GM19395 (cell line): ENCODE data around the gene ADM.

Experiments used
- ATAC-seq: cut with Tn5 transposase; IDR thresholded peaks from one replicate; pipeline ENCODE4 v1.9.1; 2021; ENCODE audit warnings: mild to moderate bottlenecking, moderate library complexity; ENCODE audit not compliant: unreplicated experiment

Gene ADM

DNA sequence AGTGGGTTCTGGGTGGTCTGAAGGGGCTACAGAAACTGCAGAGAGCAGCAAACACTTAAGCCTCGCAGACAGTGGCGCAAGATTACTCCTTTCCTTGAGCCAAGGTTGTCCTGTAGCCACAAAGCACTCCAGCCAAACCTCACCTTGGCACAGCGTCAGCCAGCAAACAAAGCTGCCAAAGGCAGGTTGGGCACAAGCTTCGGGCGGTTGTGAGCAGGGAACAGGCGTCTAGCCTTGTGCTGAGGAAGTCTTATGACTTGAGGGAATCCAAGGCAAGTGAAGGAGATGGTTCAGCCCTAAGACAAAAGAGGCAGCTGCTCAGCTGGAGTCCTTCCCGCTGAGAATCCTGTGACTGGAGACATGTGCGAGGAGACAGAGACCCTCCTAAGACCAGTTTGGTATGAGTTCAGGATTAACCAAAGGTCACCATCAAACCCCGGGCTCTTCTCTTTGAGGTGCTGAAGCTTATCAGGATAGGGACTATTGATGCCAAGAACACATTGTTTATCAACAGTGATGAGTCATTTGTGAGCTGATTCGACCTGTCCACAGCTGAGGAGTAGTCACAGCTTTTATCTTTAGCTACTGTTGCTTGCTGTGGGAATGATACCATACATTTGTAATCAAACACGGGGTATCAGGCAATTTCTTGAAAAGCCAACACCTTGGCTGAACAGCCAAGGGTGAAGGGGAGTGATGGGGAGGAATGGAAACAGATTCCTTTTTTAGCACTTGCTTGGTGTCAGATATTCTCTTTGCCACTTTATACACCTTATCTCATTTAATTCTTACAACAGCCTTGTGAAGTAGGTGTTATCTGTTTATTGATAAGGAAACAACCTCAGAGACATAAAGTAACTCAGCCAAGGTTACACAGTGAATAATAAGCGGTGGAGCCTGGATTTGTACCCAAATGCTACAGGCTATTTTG lies 4.6 kb downstream of the ADM start:
- no peak for ATAC-seq

- ATAC-seq = no peak
These were observed 5.5 kb downstream of the ADM start for GRCh38 chr11:10310301-10310841.

- no peak for ATAC-seq
These were observed 6.9 kb downstream of the ADM start for GRCh38 chr11:10311802-10312201.

GRCh38 chr11:10314199-10315072 lies 9.6 kb downstream of the ADM start:
- peak; percentile 73 for ATAC-seq

GRCh38 chr11:10315083-10315482 lies 10.2 kb downstream of the ADM start:
- ATAC-seq = no peak

DNA sequence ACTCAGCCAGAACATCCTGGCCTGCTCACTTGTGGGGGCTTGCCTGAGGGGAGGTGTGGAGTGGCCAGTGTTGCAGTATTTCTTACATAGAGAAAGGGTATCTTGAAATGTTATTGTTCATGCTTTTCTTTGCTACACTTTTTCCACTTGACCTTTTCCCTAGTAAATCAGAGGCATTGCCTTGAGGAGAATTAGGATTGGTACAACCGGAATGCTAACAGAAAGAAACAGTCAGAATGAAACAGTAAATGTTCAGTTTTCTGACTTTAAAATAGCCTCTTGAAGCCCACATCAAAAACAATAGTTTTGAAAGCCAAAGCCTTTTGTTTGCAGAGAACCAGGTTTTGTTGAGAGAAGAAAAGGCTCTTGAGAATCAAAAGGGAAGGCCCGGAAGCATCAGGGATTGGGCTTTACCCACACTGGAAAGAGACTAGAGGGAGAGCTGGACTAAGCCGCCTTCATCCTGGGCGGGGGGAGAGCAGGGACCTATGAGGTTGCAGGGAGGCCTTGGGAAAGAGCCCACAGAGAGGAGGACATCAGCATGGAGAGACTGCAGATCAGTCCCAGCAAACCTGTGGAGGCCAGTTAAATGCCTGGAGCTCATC lies 12.4 kb downstream of the ADM start:
- peak; percentile 34 for ATAC-seq

- ATAC-seq = peak; percentile 68
These were observed 13.1 kb downstream of the ADM start for GRCh38 chr11:10317776-10318526.

DNA sequence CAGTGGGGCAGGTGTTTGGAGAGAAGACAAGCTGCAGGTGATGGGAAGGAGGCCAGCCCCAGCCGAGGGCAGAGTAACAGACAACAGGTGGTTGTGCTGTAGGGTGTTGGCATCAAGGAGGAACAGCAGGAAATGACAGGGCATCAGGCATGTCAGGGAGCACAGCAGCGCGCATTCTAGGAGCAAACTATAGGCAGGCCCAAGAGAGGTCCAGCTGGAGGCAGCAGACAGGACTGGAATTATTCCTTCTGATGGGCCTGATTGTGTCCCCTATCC lies 13.6 kb downstream of the ADM start:
- no peak for ATAC-seq

- no peak for ATAC-seq
These were observed 15.1 kb downstream of the ADM start for GRCh38 chr11:10319702-10320558.

DNA sequence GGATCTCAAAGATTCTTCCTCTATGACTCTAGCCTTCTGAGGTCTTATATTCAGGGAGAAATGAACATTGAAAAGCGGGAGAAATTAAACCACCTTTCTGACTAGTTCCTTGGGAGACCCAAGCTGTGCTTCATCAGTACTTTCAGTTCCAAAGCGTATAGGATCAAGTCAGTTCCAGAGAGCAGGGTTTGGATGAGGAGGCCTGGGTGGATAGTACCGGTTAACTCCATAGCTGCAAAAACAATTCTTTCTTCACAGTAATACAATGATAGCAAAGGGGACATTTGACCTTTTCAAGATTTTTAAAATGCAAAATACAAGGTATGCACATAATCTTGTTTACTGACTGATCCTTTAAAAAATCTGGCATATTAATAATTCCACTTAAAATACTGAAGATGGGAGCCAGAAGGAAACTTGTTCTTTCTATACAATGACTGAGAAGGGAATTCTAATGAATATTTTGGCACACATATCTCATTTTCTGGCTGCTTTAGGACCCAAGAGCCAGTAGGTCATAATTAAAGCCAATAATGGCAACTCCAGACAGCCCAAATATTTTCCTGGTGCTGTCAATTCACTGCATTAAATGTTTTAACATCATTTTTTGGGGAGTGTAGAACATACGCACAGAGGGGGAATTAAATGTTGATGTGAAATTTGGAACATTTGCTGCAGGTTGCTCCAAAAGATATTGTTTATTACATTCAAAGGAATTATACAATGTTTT lies 16.0 kb downstream of the ADM start:
- no peak for ATAC-seq

DNA sequence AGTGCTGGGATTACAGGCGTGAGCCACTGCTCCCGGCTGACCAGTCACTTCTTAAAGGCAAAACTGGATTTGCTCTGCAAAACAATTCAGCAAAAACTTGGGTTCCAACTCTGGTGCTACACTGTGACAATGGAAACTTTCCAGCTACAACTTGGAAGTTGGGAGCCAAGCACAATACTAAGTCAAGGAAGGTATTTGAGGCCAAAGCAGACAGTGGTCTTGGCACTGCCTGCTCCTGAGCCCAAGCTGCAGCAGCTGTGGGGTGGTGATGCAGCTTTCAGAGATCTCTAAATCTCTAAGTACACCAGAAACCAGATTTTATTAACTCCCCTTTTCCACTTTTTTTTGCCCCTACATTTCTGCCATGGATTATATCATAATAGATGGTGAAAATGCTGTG lies 17.5 kb downstream of the ADM start:
- no peak for ATAC-seq

- ATAC-seq = peak; percentile 65
These were observed 18.2 kb downstream of the ADM start for GRCh38 chr11:10322830-10323792.

GRCh38 chr11:10323793-10324170 lies 18.9 kb downstream of the ADM start:
- no peak for ATAC-seq

DNA sequence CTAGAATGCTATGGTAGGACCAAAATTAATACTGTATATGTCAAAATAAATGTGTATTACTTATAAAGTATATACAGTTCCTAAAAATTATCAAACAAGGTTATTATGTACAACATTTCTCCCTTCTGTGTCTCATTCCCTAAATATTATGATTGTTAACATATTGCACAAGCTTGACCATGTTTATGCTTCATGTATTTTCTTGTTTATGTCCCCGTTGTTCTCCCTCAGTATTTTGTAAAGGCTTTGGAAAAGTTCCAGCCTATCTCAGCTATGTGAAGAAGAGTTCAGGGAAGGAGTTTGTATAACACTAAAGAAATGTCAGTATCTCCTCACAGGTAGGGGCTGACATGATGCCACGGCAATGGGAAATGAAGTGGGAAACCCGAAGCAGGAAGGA lies 19.6 kb downstream of the ADM start:
- no peak for ATAC-seq

- ATAC-seq = no peak
These were observed 20.6 kb downstream of the ADM start for GRCh38 chr11:10325277-10326011.

DNA sequence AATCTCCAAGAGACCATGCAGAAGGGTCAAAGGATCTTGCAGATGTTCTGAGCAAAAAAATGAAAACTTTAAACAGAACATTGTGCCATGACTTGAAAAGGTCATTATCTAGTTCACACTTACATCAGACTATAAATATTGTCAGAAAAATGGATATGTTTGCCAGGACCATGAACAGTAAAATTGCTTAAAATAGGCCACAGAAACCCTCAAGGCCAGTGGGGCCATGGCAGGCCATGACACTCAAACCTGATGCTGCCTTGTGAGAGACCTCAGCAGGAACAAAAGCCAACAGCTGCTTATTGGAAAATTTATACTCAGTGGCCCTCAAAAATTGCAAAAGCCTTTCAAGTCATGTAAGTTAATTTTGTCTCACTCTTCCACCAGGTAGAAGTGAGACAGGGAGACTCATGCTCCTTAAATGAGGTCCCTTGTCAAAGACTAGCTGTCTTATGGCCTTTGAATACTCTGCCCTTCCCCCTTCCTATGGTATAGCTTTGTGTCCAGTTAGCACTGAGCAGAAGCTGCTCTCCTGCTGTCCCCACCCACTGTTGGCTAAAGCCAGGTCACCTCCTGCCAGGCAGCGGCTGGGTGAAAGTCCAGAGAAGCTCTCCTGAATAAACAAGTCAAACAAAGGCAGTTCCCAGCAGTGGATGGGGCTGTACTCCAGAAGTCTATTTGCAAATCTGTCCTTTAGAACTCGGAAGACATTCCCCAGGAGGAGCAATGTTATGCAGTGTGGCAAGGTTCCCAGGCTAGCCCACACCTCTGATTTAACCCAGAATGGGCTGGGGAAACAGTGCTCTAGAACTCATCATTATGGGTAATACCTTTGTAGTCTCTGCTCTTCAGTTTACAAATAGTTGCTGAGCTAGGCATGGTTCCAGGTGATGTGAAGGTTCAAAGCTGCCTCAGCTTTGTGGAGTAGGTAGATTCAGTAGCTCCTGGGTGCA lies 21.4 kb downstream of the ADM start:
- ATAC-seq = no peak
